HepG2 (cell line): ENCODE measurements around the gene SLC25A18. TPM values are rescaled to one million over a fixed set of nuclear protein-coding genes. Genes with fewer than 3 reads are reported as not detected.

Experiments
- ATAC-seq: fragments of 200-7000 bp; cut with Tn5 transposase; 3 replicates; pipeline ENCODE4 v1.9.1; 2020; ENCODE audit warnings: mild to moderate bottlenecking, moderate library complexity
- BruUV-seq: library from RNA; stranded (reverse); fragments of 400-500 nt; replicated peaks from 2 replicates; lab custom pipeline; 2021; lab: Mats Ljungman, UMichigan
- CTCF ChIA-PET: fragments of 300-600 bp; formaldehyde crosslinking; extraction: SDS; loops from one replicate; lab custom pipeline; 2021; ENCODE audit warnings: low total read pairs, inconsistent platforms, low intra/inter-chr PET ratio; lab: Yijun Ruan, JAX
- POLR2A ChIA-PET: fragments of 350-600 bp; sonication (Branson Sonifier 250); formaldehyde crosslinking; loops from one replicate; lab custom pipeline; 2020; ENCODE audit warnings: antibody characterized with exemption, inconsistent platforms; lab: Yijun Ruan, JAX
- DNase-seq: peaks from one replicate; pipeline ENCODE4 v3.0.0-alpha.2; 2015; ENCODE audit warnings: low spot score
- FAIRE-seq: peaks from 3 replicates; lab custom pipeline; 2011; peaks lifted over from hg19 to GRCh38; lab: Jason Lieb, UNC
- H2AFZ ChIP-seq: one replicate; pipeline ENCODE4 v1.6.1; 2011; ENCODE audit warnings: low read length, inconsistent platforms
- H3K27ac ChIP-seq: fragments of 300-600 bp; 3 replicates; pipeline ENCODE4 v1.8.0; 2011; ENCODE audit warnings: mixed run types, mild to moderate bottlenecking, mixed read lengths, low read length, inconsistent platforms; ENCODE audit not compliant: insufficient read depth; ENCODE audit errors: extremely low read length
- H3K27me3 ChIP-seq, 2 experiments: fragments of 200-600 bp in 1 of 2; 2 replicates in 1 of 2; 3 replicates in 1 of 2; pipeline versions ENCODE4 v1.6.0 to v1.8.0; 2011; ENCODE audit warnings: low read length in 2 of 2, mild to moderate bottlenecking in 2 of 2, moderate library complexity in 2 of 2, inconsistent platforms in 1 of 2; ENCODE audit not compliant: insufficient read depth in 2 of 2, control insufficient read depth in 1 of 2
- H3K36me3 ChIP-seq, 2 experiments: fragments of 200-600 bp in 1 of 2; replicated peaks in 1 of 2; 2 replicates in 1 of 2; 3 replicates in 1 of 2; pipeline versions ENCODE4 v1.5.1 to v1.8.0; 2011; ENCODE audit warnings: low read length in 2 of 2, inconsistent platforms in 1 of 2; ENCODE audit not compliant: insufficient read depth in 2 of 2, control insufficient read depth in 1 of 2
- H3K4me1 ChIP-seq: 2 replicates; pipeline ENCODE4 v1.5.1; 2012; ENCODE audit warnings: low read length, inconsistent platforms; ENCODE audit not compliant: insufficient read depth
- H3K4me2 ChIP-seq: 2 replicates; pipeline ENCODE4 v1.6.0; 2011; ENCODE audit warnings: low read depth, low read length, inconsistent platforms
- H3K4me3 ChIP-seq, 3 experiments: fragments of 200-600 bp in 1 of 3; sonication (generic), shearing (Covaris generic) in 1 of 3; replicated peaks in 1 of 3; 2 replicates each; pipeline ENCODE4 v1.5.1; 2011 to 2016; ENCODE audit warnings: low read length in 3 of 3, inconsistent platforms in 2 of 3, low read depth in 2 of 3, mild to moderate bottlenecking in 2 of 3, control low read depth in 1 of 3, mixed read lengths in 1 of 3; ENCODE audit not compliant: insufficient read depth in 1 of 3
- H3K79me2 ChIP-seq: one replicate; pipeline ENCODE4 v1.6.1; 2011; ENCODE audit warnings: low read length, inconsistent platforms; ENCODE audit not compliant: insufficient read depth
- H3K9ac ChIP-seq: 2 replicates; pipeline ENCODE4 v1.6.0; 2011; ENCODE audit warnings: mild to moderate bottlenecking, low read depth, low read length, inconsistent platforms; ENCODE audit not compliant: insufficient read depth
- H3K9me3 ChIP-seq: 2 replicates; pipeline ENCODE4 v1.5.1; 2012; ENCODE audit warnings: mild to moderate bottlenecking, low read length
- H4K20me1 ChIP-seq: 2 replicates; pipeline ENCODE4 v1.6.0; 2011; ENCODE audit warnings: inconsistent platforms, mild to moderate bottlenecking, low read length, moderate library complexity; ENCODE audit not compliant: insufficient read depth
- DNMT1 ChIP-seq: sonication (generic); formaldehyde crosslinking; IDR thresholded peaks from 2 replicates; pipeline ENCODE4 v1.5.1; 2020; ENCODE audit warnings: mild to moderate bottlenecking, missing genetic modification reagents
- KLF11 ChIP-seq: IDR thresholded peaks from 2 replicates; pipeline ENCODE4 v1.6.1; 2016; ENCODE audit warnings: missing compliant biosample characterization
- PCBP1 ChIP-seq: fragments of 200-400 bp; formaldehyde crosslinking; IDR thresholded peaks from 2 replicates; pipeline ENCODE4 v1.6.1; 2017; ENCODE audit warnings: mild to moderate bottlenecking, low read depth, low read length, borderline replicate concordance
- PHB2 ChIP-seq: fragments of 450-650 bp; IDR thresholded peaks from 2 replicates; pipeline ENCODE4 v1.6.1; 2018; ENCODE audit not compliant: partially characterized antibody
- RFX5 ChIP-seq: IDR thresholded peaks from 2 replicates; pipeline ENCODE4 v1.6.1; 2011; ENCODE audit warnings: low read depth, low read length, improper control_type of control experiment
- SETDB1 ChIP-seq: sonication (generic); formaldehyde crosslinking; IDR thresholded peaks from 2 replicates; pipeline ENCODE4 v1.5.1; 2020; ENCODE audit warnings: missing genetic modification reagents, mild to moderate bottlenecking, borderline replicate concordance
- TFAP4 ChIP-seq: sonication (generic); IDR thresholded peaks from 2 replicates; pipeline ENCODE4 v1.6.1; 2016; ENCODE audit warnings: low read depth, borderline replicate concordance
- ZBTB4 ChIP-seq: sonication (generic); formaldehyde crosslinking; IDR thresholded peaks from 2 replicates; pipeline ENCODE4 v1.4.0; 2020; ENCODE audit warnings: missing genetic modification reagents, mild to moderate bottlenecking, borderline replicate concordance
- ZNF18 ChIP-seq: sonication (generic); formaldehyde crosslinking; IDR thresholded peaks from 2 replicates; pipeline ENCODE4 v1.8.0; 2022; ENCODE audit warnings: mild to moderate bottlenecking, missing genetic modification reagents; ENCODE audit not compliant: insufficient replicate concordance
- ZNF235 ChIP-seq: sonication (generic); formaldehyde crosslinking; IDR thresholded peaks from 2 replicates; pipeline ENCODE4 v1.8.1; 2023; ENCODE audit warnings: mild to moderate bottlenecking, missing genetic modification reagents, borderline replicate concordance
- ZNF550 ChIP-seq: sonication (generic); formaldehyde crosslinking; IDR thresholded peaks from 2 replicates; pipeline ENCODE4 v1.4.0; 2020; ENCODE audit warnings: mild to moderate bottlenecking, missing genetic modification reagents, borderline replicate concordance
- WGBS: methylation state at CpG from one replicate; pipeline ENCODE4 v1.1.6; 2017; ENCODE audit warnings: low lambda C conversion rate; 5-methylcytosine and 5-hydroxymethylcytosine counted together
- in situ Hi-C: cut with HindIII; loops from 2 replicates; pipeline ENCODE4 v1.10.0; 2017; ENCODE audit warnings: low pct_unique_long_range_greater_than_20kb; ENCODE audit not compliant: extremely low pct_ligation_motif_present
- intact Hi-C: fragments of 100-400 bp; cut with micrococcal nuclease; formaldehyde crosslinking; loops from one replicate; pipeline ENCODE4 v1.10.0; 2022; ENCODE audit not compliant: unreplicated experiment
- polyA plus RNA-seq, 8 experiments: library from polyadenylated mRNA; depleted of rRNA in 3 of 8; stranded (reverse) in 7 of 8; unstranded in 1 of 8; fragments of >200 nt; fragmentation: Illumina TruSeq in 4 of 8; extraction: Trizol in 4 of 8; gene quantifications; 2 replicates each; pipeline versions ENCODE4 v1.2.1 to v1.2.3, GENCODE V29; 2011 to 2016; ENCODE audit warnings: low read depth in 4 of 8, missing spikeins in 1 of 8, mixed read lengths in 1 of 8; ENCODE audit not compliant: insufficient read depth in 1 of 8
- total RNA-seq, 5 experiments: library from RNA; depleted of rRNA; stranded (reverse); fragments of >200 nt; fragmentation: Illumina TruSeq; extraction: Trizol; gene quantifications; 2 replicates each; pipeline ENCODE4 v1.2.3, GENCODE V29; 2016; ENCODE audit warnings: low read depth in 1 of 5

Gene SLC25A18
- total and polyA plus RNA-seq, 2 of the 13 experiments (the other 11 are each of a cell fraction or from before 2014, with no cell fraction given), result 0.28 to 0.75 TPM

- WGBS, result 82% methylated on average over 10 of the region's 10 CpGs
- intact Hi-C loops, result loop anchor here (5.0 kb wide), 2 partner anchors 78 to 183 kb away; partner anchors contain the start of gene BCL2L13
- ChIA-PET CTCF (no interaction called here), POLR2A (interaction anchor here (1.2 kb wide), 1 partner anchor 80 kb away, joined by 6 read pairs; no protein-coding TSS in a partner anchor)
- FAIRE-seq, result no peak
- Histone ChIP-seq H3K4me3 (no peak overlapping the region), H3K4me1 (peaks cover 29% of the 10 kb centered on the region), H3K27ac (no peak overlapping the region), H3K9me3 (no peaks in the 10 kb centered on the region), H3K9ac (no peak overlapping the region), H3K27me3 (peaks cover 0 to 20% of the 10 kb centered on the region in 2 experiments; a peak in 1 of 5 replicates), H3K79me2 (no peaks in the 10 kb centered on the region), H3K36me3 (no peaks in the 10 kb centered on the region), H4K20me1 (no peaks in the 10 kb centered on the region), H2AFZ (no peak overlapping the region), H3K4me2 (no peak overlapping the region)
- DNase-seq, result no peak
- in situ Hi-C loops, result no loop called here
- no TSS peak for BruUV-seq
- no peak for ATAC-seq
- TF ChIP-seq ZNF235 (CRISPR knock-in tag) (no peak), ZNF18 (no peak), PCBP1 (no peak), RFX5 (no peak), TFAP4 (no peak), DNMT1 (CRISPR knock-in tag) (no peak), KLF11 (CRISPR knock-in tag) (no peak), SETDB1 (CRISPR knock-in tag) (no peak), PHB2 (no peak), ZBTB4 (CRISPR knock-in tag) (no peak), ZNF550 (no peak)
Observed at GRCh38 chr22:17559188-17559587, 4.1 kb upstream of the SLC25A18 start.
